Parathyroid adenoma (tissue), 2 donors: ENCODE results near the gene FNTB.

ENCODE experiments used
- H2AFZ ChIP-seq: fragments of 300-600 bp; sonication (generic); one replicate; pipeline ENCODE4 v1.7.0; 2017; ENCODE audit warnings: antibody characterized with exemption, mild to moderate bottlenecking
- H3K27ac ChIP-seq: fragments of 300-600 bp; sonication (generic); one replicate; pipeline ENCODE4 v1.7.0; 2017
- H3K27me3 ChIP-seq: fragments of 300-600 bp; sonication (generic); one replicate; pipeline ENCODE4 v1.7.0; 2017; ENCODE audit warnings: low read length; ENCODE audit not compliant: control insufficient read depth, insufficient read depth
- H3K36me3 ChIP-seq: fragments of 300-600 bp; sonication (generic); one replicate; pipeline ENCODE4 v1.7.0; 2017; ENCODE audit warnings: low read length; ENCODE audit not compliant: control insufficient read depth, insufficient read depth
- H3K4me1 ChIP-seq: fragments of 300-600 bp; sonication (generic); one replicate; pipeline ENCODE4 v1.7.0; 2017; ENCODE audit warnings: control low read depth
- H3K4me2 ChIP-seq: fragments of 300-600 bp; sonication (generic); one replicate; pipeline ENCODE4 v1.7.0; 2017; ENCODE audit warnings: low read length
- H3K4me3 ChIP-seq: fragments of 300-600 bp; sonication (generic); one replicate; pipeline ENCODE4 v1.7.0; 2017; ENCODE audit warnings: low read depth, low read length
- H3K79me2 ChIP-seq: fragments of 300-600 bp; sonication (generic); one replicate; pipeline ENCODE4 v1.7.0; 2017; ENCODE audit warnings: control low read depth
- H3K9ac ChIP-seq: fragments of 300-600 bp; sonication (generic); one replicate; pipeline ENCODE4 v1.7.0; 2017; ENCODE audit warnings: mild to moderate bottlenecking
- H3K9me3 ChIP-seq: fragments of 300-600 bp; sonication (generic); one replicate; pipeline ENCODE4 v1.7.0; 2017; ENCODE audit warnings: low read length; ENCODE audit not compliant: control insufficient read depth
- CTCF ChIP-seq: fragments of 300-600 bp; sonication (generic); IDR thresholded peaks from one replicate; pipeline ENCODE4 v1.7.0; 2017; ENCODE audit warnings: antibody characterized with exemption, mild to moderate bottlenecking
- donor health status: primary hyperparathyroidism.

Gene FNTB

DNA sequence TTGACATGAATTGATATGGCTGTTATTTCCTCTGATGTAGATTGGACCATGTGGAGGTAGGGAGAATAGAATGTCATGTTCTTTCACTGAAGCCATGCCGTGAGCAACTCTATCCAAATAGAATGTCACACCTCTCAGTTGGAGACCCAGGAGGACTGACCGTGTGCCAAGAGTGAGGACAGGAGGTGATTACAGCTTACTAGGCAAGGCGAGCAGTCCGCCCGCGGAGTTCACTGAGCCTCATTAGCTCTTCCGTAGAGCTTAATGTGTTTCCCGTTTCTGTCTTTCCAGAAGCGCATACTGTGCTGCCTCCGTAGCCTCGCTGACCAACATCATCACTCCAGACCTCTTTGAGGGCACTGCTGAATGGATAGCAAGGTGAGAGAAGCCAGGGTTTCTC is 45.6 kb downstream of the FNTB start:
- Histone ChIP-seq H3K36me3 (no peaks in the 10 kb centered on the region), H3K4me3 (no peak overlapping the region), H2AFZ (no peak overlapping the region), H3K4me1 (no peaks in the 10 kb centered on the region), H3K9ac (no peak overlapping the region), H3K4me2 (no peak overlapping the region), H3K27me3 (no peaks in the 10 kb centered on the region), H3K27ac (no peak overlapping the region), H3K9me3 (no peaks in the 10 kb centered on the region), H3K79me2 (no peaks in the 10 kb centered on the region)
- no peak for TF ChIP-seq CTCF

GRCh38 chr14:65033181-65033580 is 46.5 kb downstream of the FNTB start:
- Histone ChIP-seq H3K4me3 (no peak overlapping the region), H3K79me2 (no peaks in the 10 kb centered on the region), H3K9me3 (no peaks in the 10 kb centered on the region), H2AFZ (no peak overlapping the region), H3K4me2 (no peak overlapping the region), H3K4me1 (no peaks in the 10 kb centered on the region), H3K36me3 (no peaks in the 10 kb centered on the region), H3K27me3 (no peaks in the 10 kb centered on the region), H3K9ac (no peak overlapping the region), H3K27ac (no peak overlapping the region)
- no peak for TF ChIP-seq CTCF

DNA sequence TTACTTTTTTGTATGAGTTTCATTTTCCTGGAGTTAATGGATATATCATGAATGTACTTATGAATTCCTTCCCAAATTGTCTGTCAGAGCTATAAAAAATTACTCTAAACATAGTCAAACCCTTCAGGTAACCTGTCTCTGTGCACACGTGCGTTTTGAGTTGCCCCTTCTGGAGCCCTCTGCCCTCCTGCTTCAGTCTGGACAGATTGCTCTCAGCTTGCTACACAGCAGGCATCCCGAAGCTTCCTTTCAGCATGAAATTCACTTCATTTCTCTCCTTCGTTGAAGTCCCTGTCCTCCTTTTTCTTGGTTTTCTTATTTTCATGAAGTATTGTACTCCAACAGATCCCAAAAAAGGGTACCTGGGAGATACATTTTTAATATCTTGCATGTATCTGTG is 47.3 kb downstream of the FNTB start:
- H3K27ac ChIP-seq = no peak overlapping the region
- TF ChIP-seq CTCF = no peak
- H3K4me3 ChIP-seq = no peak overlapping the region
- H3K27me3 ChIP-seq = no peaks in the 10 kb centered on the region
- H3K9me3 ChIP-seq = no peaks in the 10 kb centered on the region
- no peak overlapping the region for H3K4me2 ChIP-seq
- no peak overlapping the region for H2AFZ ChIP-seq
- no peaks in the 10 kb centered on the region for H3K79me2 ChIP-seq
- H3K9ac ChIP-seq = no peak overlapping the region
- no peaks in the 10 kb centered on the region for H3K4me1 ChIP-seq
- no peaks in the 10 kb centered on the region for H3K36me3 ChIP-seq

- H2AFZ ChIP-seq = no peak overlapping the region
- H3K36me3 ChIP-seq = no peaks in the 10 kb centered on the region
- no peaks in the 10 kb centered on the region for H3K4me1 ChIP-seq
- no peak for TF ChIP-seq CTCF
- no peaks in the 10 kb centered on the region for H3K27me3 ChIP-seq
- no peaks in the 10 kb centered on the region for H3K9me3 ChIP-seq
- no peak overlapping the region for H3K27ac ChIP-seq
- H3K9ac ChIP-seq = no peak overlapping the region
- H3K79me2 ChIP-seq = no peaks in the 10 kb centered on the region
- H3K4me3 ChIP-seq = no peak overlapping the region
- no peak overlapping the region for H3K4me2 ChIP-seq
Measured at GRCh38 chr14:65035049-65035448, 48.4 kb downstream of the FNTB start.

DNA sequence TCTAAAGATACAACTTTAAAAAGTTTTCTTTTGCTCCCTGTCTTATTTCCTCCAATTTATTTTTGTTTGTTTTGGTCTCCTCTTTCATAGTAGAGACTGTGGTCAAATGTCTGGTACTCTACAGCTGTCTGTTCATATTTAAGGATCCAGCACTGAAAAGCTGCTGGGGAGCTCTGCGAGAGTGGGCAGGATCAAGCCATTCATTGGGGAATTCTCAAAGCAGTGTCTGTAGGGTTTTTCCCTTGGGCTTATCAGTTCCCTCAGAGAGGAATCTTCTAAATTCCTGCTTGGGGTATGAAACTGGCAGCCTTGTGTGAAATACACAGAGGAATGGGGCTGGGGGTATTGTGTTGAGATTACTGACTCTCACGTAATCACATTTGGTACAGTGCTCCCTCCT is 52.3 kb downstream of the FNTB start:
- H3K36me3 ChIP-seq = no peaks in the 10 kb centered on the region

More for the DNA sequence above, 52.3 kb downstream of the FNTB start:
- H3K9me3 ChIP-seq = no peaks in the 10 kb centered on the region
- no peaks in the 10 kb centered on the region for H3K4me1 ChIP-seq
- H3K27ac ChIP-seq = no peak overlapping the region
- H2AFZ ChIP-seq = no peak overlapping the region
- no peaks in the 10 kb centered on the region for H3K79me2 ChIP-seq
- no peak overlapping the region for H3K4me3 ChIP-seq
- no peak overlapping the region for H3K4me2 ChIP-seq
- no peak for TF ChIP-seq CTCF
- H3K27me3 ChIP-seq = no peaks in the 10 kb centered on the region
- no peak overlapping the region for H3K9ac ChIP-seq
